Activated naive CD8-positive, alpha-beta T cell treated with anti-CD3 and anti-CD28 coated beads, Interleukin-2, amount 50 U/mL, for 16 hours (primary cell): ENCODE measurements around the gene TAF11L3.
"Not testable (repeated sequence)": the region's sequence is repeated elsewhere in the genome, so short reads cannot be mapped to it uniquely, and the experiment has no call there.

ENCODE experiments used
- DNase-seq: peaks from one replicate; pipeline ENCODE4 v3.0.0-alpha.2; 2020; ENCODE audit warnings: low read depth, low spot score

TAF11L3 gene

GRCh38 chr5:17518067-17518466 is at the start of gene TAF11L3:
TSS of gene TAF11L3 (plus strand) at chr5:17518367.
- not testable (repeated sequence) for DNase-seq

- no peak for DNase-seq
Observed at GRCh38 chr5:17470064-17470463, 48.1 kb upstream of the TAF11L3 start.

DNA sequence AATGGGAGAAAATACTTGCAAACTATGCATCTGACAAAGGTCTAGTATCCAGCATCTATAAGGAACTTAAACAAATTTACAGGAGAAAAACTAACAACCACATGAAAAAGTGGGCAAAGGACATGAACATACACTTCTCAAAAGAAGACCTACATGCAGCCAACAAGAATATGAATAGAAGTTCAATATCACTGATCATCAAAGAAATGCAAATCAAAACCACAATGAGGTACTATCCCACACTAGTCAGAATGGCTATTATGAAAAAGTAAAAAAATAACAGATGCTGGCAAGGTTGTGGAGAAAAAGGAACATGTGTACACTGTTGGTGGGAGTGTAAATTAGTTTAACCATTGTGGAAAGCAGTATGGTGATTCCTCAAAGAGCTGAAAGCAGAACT is 43.1 kb upstream of the TAF11L3 start:
- not testable (repeated sequence) for DNase-seq

DNA sequence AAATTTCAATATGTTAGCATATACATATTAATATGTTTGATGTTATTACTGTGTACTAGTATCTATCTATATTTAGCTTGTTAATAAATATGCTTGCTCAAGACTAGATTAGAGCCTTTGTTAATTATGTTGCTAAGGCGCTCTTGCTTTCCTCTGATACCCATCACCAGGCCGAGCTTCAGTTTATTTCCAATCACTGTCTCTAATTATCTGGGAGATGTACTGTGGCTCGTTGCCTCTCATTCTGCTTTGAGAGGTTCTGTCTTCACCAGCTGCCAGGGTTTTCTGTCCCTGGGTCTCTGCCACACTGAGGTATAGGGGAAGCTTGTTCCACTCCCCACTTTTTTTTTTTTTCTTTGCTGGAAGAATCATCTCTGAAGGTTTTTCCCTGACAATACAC is 41.1 kb upstream of the TAF11L3 start:
- no peak for DNase-seq

DNA sequence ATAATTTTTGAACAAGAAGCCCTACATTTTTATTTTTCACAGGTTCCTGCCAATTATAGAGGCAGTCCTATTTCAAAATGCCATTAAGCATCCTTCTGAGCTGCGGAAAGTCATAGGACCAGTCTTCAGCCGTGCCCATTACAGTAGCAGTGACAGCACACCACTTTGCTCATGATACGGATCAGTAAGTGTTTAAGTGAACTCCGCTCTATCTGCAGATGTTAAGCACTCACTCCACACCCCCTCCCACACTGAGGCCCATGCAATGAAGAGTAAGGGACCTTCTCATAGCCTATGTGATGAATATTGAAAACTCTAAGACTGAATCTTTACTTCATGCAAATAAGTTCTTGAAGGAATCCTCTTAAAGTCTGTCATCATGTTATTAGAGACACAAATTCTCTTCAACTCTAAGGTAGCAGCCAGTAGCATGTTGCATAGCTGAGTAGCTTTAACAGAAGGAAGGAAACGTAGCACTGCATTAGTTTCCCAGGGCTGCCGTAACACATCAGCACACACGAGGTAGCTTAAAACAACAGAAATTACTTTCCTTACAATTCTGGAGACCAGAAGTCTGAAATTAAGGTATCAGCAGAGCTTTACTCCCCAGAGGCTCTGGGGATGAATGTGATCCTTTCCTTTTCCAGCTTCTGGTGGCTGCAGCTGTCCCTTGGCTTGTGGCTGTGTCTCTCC is 40.4 kb upstream of the TAF11L3 start:
- DNase-seq, result no peak

DNA sequence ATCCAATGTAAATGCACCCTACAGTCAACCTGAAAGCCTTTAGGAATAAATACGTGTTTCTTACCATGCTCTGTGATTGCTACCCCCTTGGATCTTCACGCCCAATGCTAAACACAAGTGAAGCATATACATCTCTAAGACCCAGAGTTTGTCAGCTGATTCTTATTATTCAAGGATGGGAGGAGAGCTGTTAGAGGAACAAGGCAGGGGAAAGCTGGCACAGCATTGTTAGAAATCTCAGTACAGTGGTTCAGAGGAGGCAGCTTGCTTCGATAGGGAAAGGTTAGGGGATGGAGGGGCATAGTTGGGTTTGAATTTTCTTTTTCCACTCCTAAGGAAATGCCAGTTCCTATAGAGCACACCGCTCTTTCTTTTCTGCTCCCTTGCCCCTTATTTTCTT is 36.8 kb upstream of the TAF11L3 start:
- DNase-seq, result no peak

GRCh38 chr5:17482790-17483189 is 35.4 kb upstream of the TAF11L3 start:
- no peak for DNase-seq

DNA sequence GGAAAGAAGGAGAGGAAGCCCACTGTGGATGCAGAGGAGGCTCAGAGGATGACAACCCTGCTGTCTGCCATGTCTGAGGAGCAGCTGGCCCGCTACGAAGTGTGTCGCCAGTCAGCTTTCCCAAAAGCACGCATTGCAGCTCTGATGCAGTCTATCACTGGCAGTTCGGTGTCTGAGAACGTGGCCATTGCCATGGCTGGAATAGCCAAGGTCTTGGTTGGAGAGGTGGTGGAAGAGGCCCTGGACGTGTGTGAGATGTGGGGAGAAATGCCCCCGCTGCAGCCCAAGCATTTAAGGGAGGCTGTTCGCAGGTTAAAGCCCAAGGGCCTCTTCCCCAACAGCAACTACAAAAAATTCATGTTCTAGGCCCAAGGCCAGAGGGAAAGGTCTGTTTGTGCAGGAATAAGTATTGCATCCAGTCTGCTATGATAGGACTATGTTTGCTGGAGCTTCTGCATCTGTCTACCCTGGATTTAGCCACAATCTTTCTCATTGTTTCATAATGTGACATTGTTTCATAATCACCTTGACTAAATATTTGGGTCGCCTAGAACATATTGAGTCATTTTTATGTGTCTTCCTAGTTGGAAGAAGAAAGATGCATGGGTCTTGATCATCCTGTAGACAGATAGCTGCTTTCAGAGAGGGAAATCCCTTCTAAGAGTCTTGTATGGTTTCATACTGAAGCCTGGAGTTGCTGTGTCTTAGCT is 31.5 kb upstream of the TAF11L3 start:
- not testable (repeated sequence) for DNase-seq

DNA sequence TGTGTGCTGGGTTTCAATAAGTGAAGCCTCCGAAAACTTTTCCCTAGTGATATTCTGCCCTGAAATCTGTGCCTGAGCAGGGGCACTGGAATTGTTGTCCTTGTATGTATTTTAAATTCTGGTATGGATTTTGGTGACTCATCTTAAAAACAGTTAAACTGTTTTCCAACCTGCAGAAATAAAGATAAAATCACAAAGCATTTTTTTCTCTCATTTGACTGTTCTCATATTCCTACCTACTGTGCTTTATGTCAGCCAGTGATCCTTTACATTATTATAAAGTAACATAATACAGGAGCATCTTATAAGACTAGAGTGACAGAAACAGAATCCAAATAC is 31.0 kb upstream of the TAF11L3 start:
- DNase-seq, result no peak

DNA sequence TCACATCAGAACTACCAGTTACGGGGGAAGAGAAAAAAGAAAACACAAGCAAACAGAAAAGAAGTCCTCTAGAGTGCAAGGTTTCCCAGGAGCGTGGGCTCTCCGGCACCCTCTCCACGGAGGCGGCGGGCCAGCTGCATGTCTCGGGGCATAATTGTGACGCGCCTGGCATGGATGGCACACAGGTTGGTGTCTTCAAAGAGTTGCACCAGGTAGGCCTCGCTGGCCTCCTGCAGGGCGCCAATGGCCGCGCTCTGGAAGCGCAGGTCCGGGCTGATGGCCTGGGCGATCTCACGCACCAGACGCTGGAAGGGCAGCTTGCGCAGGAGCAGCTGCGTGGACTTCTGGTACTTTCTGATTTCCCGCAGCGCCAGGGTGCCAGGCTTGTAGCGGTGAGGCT is 26.9 kb upstream of the TAF11L3 start:
- DNase-seq, result not testable (repeated sequence)

GRCh38 chr5:17492770-17493169 is 25.4 kb upstream of the TAF11L3 start:
- DNase-seq, result no peak

- DNase-seq, result no peak
Observed at GRCh38 chr5:17497446-17497845, 20.7 kb upstream of the TAF11L3 start.

- DNase-seq, result not testable (repeated sequence)
Observed at GRCh38 chr5:17497931-17498330, 20.2 kb upstream of the TAF11L3 start, which contains the start of gene TAF11L2. TSS of gene TAF11L2 (plus strand) at chr5:17498231.

DNA sequence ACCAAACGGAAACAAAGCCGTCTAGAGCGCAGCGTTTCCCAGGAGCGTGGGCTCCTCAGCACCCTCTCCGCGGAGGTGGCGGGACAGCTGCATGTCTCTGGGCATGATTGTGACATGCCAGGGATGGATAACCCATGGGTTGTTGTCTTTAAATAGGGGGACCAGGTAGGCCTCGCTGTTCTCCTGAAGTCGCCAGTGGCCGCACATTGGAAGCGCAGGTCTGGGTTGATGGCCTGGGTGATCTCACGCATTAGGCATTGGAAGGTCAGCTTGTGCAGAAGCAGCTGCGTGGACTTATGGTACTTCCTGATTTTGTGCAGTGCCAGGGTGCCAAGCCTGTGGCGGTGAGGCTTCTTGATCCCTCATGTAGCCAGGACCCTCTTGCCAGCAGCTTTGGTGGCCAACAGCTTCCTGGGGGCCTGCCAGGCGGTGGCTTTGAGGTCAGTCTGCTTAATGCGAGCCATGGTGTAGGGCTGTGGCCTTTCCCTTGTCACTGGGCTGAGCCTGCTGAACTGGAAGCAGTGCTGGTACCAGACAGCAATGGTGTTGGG is 6.3 kb upstream of the TAF11L3 start:
- no peak for DNase-seq

GRCh38 chr5:17517526-17517925 is 641 bp upstream of the TAF11L3 start:
- not testable (repeated sequence) for DNase-seq

DNA sequence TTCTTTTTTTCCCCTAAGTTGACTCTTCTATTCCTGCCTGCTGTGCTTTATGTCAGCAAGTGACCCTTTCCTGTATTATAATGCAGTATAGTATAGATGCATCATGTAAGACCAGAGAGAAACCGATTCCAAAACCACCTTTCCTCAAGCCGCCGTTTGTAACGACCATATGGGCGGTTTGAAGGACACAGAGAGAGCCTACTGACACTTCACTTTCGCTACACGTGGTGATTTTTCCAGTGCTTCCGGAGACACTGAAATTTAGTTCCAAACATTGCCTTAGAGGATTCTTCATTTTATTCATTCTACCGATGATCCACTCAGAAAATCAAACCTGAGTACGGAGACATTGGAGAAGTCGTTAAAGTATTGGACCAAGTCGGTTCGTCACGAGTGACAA is 1.3 kb downstream of the TAF11L3 start:
- not testable (repeated sequence) for DNase-seq

GRCh38 chr5:17521501-17521900 is 3.3 kb downstream of the TAF11L3 start, which contains the start of gene TAF11L4:
TSS of gene TAF11L4 (plus strand) at chr5:17521801.
- DNase-seq, result not testable (repeated sequence)

DNA sequence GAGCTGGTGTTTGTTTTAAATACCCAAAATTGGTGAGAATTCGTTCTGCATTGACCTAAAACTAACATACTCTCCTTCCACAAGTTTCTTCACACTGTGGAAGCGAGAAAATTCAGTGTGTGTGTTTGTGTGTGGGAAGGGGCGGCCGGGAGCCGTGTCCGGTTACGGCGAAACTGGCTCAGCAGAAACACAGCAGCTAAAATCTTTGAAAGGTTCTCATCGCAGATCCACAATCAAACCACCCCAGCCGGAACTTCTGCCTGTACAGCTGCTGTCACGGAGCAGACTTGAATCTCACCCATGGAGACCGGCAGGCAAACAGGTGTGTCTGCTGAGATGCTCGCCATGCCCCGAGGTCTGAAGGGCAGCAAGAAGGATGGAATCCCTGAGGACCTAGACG is 6.8 kb downstream of the TAF11L3 start, which contains the start of gene TAF11L5:
TSS of gene TAF11L5 (plus strand) at position 301 of the 400 bp plus-strand sequence.
- DNase-seq, result not testable (repeated sequence)

DNA sequence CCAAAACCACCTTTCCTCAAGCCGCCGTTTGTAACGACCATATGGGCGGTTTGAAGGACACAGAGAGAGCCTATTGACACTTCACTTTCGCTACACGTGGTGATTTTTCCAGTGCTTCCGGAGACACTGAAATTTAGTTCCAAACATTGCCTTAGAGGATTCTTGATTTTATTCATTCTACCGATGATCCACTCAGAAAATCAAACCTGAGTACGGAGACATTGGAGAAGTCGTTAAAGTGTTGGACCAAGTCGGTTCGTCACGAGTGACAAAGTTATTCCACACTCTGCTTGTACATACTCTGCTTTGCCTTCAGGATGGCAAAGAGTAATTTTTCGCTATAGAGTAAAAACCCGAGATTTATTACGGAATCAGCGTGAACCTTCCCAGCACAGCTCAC is 8.3 kb downstream of the TAF11L3 start:
- DNase-seq, result peak; percentile 8

DNA sequence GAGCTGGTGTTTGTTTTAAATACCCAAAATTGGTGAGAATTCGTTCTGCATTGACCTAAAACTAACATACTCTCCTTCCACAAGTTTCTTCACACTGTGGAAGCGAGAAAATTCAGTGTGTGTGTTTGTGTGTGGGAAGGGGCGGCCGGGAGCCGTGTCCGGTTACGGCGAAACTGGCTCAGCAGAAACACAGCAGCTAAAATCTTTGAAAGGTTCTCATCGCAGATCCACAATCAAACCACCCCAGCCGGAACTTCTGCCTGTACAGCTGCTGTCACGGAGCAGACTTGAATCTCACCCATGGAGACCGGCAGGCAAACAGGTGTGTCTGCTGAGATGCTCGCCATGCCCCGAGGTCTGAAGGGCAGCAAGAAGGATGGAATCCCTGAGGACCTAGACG is 10.2 kb downstream of the TAF11L3 start, which contains the start of gene TAF11L6:
TSS of gene TAF11L6 (plus strand) at position 301 of the 400 bp plus-strand sequence.
- DNase-seq, result not testable (repeated sequence)
